Ascending aorta (tissue), 2 donors: ENCODE measurements around the gene PADI3. TPM values are rescaled to one million over a fixed set of nuclear protein-coding genes. Genes with fewer than 3 reads are reported as not detected.
"Not testable (repeated sequence)": the region's sequence is repeated elsewhere in the genome, so short reads cannot be mapped to it uniquely, and the experiment has no call there.

Source experiments
- DNase-seq, 2 donors: peaks; one replicate each; pipeline ENCODE4 v3.0.0-alpha.2; 2019; ENCODE audit warnings: low spot score in 2 of 2
- H3K27ac ChIP-seq, 2 donors: fragments of 200-600 bp; sonication (generic); one replicate each; pipeline ENCODE4 v1.5.1; 2016 to 2017; ENCODE audit warnings: mild to moderate bottlenecking in 1 of 2
- H3K27me3 ChIP-seq: fragments of 200-600 bp; sonication (generic); one replicate; pipeline ENCODE4 v1.5.1; 2017
- H3K36me3 ChIP-seq, 2 donors: fragments of 200-600 bp; sonication (generic); one replicate each; pipeline ENCODE4 v1.5.1; 2016
- H3K4me1 ChIP-seq, 2 donors: fragments of 200-600 bp; sonication (generic); one replicate each; pipeline ENCODE4 v1.5.1; 2016 to 2017; ENCODE audit warnings: mild to moderate bottlenecking in 1 of 2
- H3K4me3 ChIP-seq, 2 donors: fragments of 200-600 bp; sonication (generic); one replicate each; pipeline ENCODE4 v1.5.1; 2016 to 2017; ENCODE audit warnings: mild to moderate bottlenecking in 1 of 2
- H3K9me3 ChIP-seq, 2 donors: fragments of 200-600 bp; sonication (generic); one replicate each; pipeline ENCODE4 v1.5.1; 2016
- CTCF ChIP-seq, 3 experiments: fragments of 200-600 bp in 2 of 3; fragments of 450-650 bp in 1 of 3; sonication (generic) in 2 of 3; IDR thresholded peaks; one replicate each; pipeline ENCODE4 v1.5.1; 2016 to 2019; ENCODE audit warnings: antibody characterized with exemption in 3 of 3, mild to moderate bottlenecking in 1 of 3, moderate library complexity in 1 of 3
- intact Hi-C: fragments of 100-400 bp; cut with DNase I; formaldehyde crosslinking; loops from one replicate; pipeline ENCODE4 v1.15.1; 2023
- total RNA-seq: library from RNA; depleted of rRNA; stranded (reverse); fragments of >200 nt; gene quantifications from one replicate; pipeline ENCODE4 v1.1.0, GENCODE V29; 2016

PADI3 gene
- total RNA-seq, 1 donor from 2014 or later = not detected

- H3K36me3 ChIP-seq = no peaks in the 10 kb centered on the region
- intact Hi-C loops = no loop called here
- H3K27ac ChIP-seq = no peak overlapping the region
- no peak overlapping the region for H3K4me3 ChIP-seq
- H3K9me3 ChIP-seq = no peaks in the 10 kb centered on the region
- no peak for TF ChIP-seq CTCF (IDR thresholded peaks at IDR 0.05)
- H3K27me3 ChIP-seq = no peaks in the 10 kb centered on the region
- no peak for DNase-seq
- H3K4me1 ChIP-seq = no peaks in the 10 kb centered on the region
These were observed 69.4 kb downstream of the PADI3 start for GRCh38 chr1:17318262-17318661.

GRCh38 chr1:17319561-17320350 lies 70.9 kb downstream of the PADI3 start:
- H3K4me1 ChIP-seq = no peaks in the 10 kb centered on the region
- intact Hi-C loops = no loop called here
- DNase-seq = no peak
- H3K9me3 ChIP-seq = no peaks in the 10 kb centered on the region
- no peak overlapping the region for H3K4me3 ChIP-seq
- H3K27ac ChIP-seq = no peak overlapping the region
- TF ChIP-seq CTCF (IDR thresholded peaks at IDR 0.05) = no peak
- no peaks in the 10 kb centered on the region for H3K27me3 ChIP-seq
- H3K36me3 ChIP-seq = no peaks in the 10 kb centered on the region

- H3K27ac ChIP-seq, H3K36me3 ChIP-seq, H3K4me1 ChIP-seq, intact Hi-C loops, H3K27me3 ChIP-seq, H3K4me3 ChIP-seq, DNase-seq, H3K9me3 ChIP-seq: not testable (repeated sequence)
These were observed 73.0 kb downstream of the PADI3 start for GRCh38 chr1:17321857-17322390.

- no peak for DNase-seq
- H3K27ac ChIP-seq = no peak overlapping the region
- H3K9me3 ChIP-seq = no peaks in the 10 kb centered on the region
- intact Hi-C loops = no loop called here
- no peaks in the 10 kb centered on the region for H3K4me1 ChIP-seq
- H3K27me3 ChIP-seq = no peaks in the 10 kb centered on the region
- no peak overlapping the region for H3K4me3 ChIP-seq
- TF ChIP-seq CTCF (IDR thresholded peaks at IDR 0.05) = no peak
- H3K36me3 ChIP-seq = no peaks in the 10 kb centered on the region
These were observed 80.0 kb downstream of the PADI3 start for GRCh38 chr1:17328855-17329254.

GRCh38 chr1:17329610-17330009 lies 80.7 kb downstream of the PADI3 start:
- Histone ChIP-seq H3K36me3 (no peaks in the 10 kb centered on the region), H3K4me1 (no peaks in the 10 kb centered on the region), H3K27ac (no peak overlapping the region), H3K27me3 (no peaks in the 10 kb centered on the region), H3K4me3 (no peak overlapping the region), H3K9me3 (no peaks in the 10 kb centered on the region)
- no peak for DNase-seq
- intact Hi-C loops = no loop called here
- no peak for TF ChIP-seq CTCF (IDR thresholded peaks at IDR 0.05)

- Histone ChIP-seq H3K4me3 (no peak overlapping the region), H3K36me3 (no peaks in the 10 kb centered on the region), H3K27me3 (no peaks in the 10 kb centered on the region), H3K9me3 (no peaks in the 10 kb centered on the region), H3K4me1 (no peaks in the 10 kb centered on the region), H3K27ac (no peak overlapping the region)
- TF ChIP-seq CTCF (IDR thresholded peaks at IDR 0.05) = no peak
- DNase-seq = peak in 1 of 2 donors; percentile 30
- intact Hi-C loops = no loop called here
These were observed 82.0 kb downstream of the PADI3 start for GRCh38 chr1:17330856-17331255.
